ENCODE measurements around the gene RHCE.
"Not testable (repeated sequence)": the region's sequence is repeated elsewhere in the genome, so short reads cannot be mapped to it uniquely, and the experiment has no call there.

The RHCE gene

DNA sequence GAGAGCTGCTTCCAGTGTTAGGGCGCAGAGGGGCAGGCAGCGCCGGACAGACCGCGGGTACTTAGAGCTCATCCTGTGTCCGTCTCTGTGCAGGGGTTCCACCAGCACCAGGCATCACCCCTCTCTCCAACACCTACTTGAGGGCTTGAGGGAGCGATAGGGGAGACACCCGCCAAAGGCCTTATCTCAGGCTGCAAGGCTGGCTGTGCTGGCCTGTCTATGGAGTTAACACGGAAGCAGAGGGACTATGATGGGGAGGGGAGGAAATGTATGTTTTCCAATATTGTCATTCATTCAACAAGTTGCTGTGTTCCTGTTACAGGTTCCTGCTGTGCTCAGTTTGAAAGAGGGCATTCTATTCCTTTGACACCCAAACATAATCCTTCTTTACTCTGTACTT lies at the start of gene RHCE:
Gene RHCE (minus strand): TSS at position 111 of the 400 bp plus-strand sequence. CDS start 39 bp downstream, at position 72.
- DNase-seq (ENCODE audit: low read depth, low spot score) = not testable (repeated sequence)

DNA sequence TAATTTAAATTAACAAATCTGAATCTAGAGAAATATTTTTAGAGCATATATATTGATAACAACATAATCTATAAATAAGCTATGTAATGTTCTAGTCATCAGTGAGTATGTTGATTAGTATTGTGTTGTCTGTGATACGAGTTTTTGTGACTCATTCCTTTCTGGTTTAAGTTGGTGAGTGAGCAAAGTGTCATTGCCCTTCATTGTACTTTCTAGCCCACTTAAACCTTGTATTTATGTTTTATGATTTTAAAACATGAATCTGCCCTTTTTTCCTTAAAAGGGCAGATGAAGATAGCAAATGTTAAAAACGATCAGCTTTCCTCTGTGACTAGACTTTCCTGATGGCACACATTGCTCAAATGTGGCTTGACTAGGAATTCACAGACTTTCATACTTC lies 48.6 kb upstream of the RHCE start:
- DNase-seq (ENCODE audit: low read depth, low spot score) = no peak

DNA sequence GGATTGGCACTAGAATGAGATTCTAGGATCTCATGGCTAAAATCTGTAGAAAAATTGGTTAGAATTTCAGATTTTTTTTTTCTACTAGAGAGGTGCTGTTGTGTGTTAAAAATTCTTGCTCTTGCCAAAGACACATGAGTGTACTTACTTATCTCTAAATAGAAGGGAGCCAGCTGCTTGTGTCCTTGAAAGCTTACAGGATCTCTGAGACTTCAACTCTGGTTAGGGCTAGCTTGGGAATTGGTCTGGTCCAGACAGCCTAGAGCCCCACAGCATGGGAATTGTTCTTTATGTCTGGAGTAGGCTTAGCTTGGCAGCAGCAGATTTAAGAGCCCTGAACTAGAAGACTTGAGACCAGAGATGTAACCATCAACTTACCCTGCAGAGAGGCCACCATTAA lies 47.4 kb upstream of the RHCE start:
- no peak for DNase-seq (ENCODE audit: low read depth, low spot score)

DNA sequence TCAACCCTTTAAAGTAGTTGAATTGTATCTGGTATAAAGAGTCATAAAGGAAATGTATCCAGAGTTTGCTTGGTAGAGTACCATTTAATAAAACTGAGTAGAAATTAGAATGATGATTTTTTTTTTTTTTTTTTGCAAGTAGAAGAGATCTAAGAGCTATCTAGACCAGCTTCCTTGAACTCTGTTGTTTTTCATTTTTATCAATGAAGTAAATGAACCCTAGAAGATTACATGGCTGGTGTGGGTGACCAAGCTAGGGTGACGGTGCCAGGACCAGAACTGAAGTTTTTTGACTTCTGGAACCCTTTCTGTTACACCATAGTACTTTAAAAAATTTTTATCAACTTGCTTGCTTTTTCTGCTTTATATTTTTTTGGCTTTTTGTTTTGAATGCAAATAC lies 47.0 kb upstream of the RHCE start:
- DNase-seq (ENCODE audit: low read depth, low spot score) = no peak

DNA sequence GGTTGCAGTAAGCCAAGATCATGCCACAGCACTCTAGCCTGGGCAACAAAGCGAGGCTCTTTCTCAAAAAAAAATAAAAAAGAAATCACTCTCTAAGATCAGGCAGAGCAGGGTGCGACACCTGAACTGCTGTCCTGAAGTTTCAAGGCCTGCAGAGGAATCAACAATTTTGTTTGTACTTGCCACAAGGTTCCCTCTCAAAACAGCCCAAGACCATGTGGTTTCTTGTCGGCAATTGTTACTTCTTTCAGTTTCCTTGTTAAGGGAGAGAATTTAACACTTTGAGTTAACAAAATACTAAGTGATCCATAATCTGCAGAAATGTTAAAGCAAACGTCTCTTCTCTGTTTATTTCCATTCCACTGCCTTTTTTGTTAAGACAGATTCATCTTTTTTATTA lies 46.6 kb upstream of the RHCE start:
- DNase-seq (ENCODE audit: low read depth, low spot score) = no peak

DNA sequence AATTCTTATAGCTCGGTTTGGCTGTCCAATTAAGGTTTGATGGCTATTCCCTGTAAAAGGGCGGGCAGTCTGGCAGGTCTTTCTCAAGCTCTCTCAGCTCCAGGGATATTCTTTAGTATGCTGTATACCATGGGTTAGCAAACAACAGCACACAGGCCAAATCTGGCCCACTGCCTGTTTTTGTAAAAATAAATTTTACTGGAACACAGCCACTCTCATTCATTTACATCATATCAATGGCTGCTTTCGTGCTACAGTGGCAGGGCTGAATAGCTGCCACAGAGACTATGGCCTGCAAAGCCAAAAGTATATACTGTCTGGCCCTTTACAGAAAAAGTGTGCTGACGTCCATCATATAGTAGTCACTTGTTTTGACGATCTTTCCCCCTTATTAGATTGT lies 42.1 kb upstream of the RHCE start:
- DNase-seq (ENCODE audit: low read depth, low spot score) = no peak

DNA sequence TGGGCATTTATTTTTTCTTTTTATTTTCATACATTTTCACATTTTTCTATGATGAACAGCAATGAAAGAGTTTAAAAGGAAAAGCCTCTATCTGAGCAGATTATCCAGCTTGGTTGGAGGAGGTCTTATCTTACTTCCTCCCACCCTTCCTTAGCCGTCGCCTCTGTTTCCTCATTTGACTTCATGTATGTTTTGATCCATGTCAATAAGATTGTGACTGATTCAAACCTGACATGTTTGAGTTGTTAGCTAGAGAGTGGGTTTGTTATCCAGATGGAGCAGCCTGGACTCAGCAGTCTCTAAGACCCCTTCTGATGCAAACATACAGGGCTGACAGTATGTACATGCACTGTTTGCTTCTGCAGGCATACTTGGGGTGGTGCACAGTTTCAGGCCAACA lies 41.2 kb upstream of the RHCE start:
- DNase-seq (ENCODE audit: low read depth, low spot score) = no peak

DNA sequence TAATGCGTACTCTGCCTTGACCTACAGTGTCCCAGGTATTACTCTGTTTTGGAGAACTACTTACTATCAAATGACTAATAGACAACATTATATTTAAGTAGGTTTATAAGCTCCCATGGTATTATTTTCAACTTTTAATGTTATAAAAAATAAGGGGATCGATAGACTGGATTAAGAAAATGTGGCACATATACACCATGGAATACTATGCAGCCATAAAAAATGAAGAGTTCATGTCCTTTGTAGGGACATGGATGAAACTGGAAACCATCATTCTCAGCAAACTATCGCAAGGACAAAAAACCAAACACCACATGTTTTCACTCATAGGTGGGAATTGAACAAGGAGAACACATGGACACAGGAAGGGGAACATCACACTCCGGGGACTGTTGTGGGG lies 40.2 kb upstream of the RHCE start:
- DNase-seq (ENCODE audit: low read depth, low spot score) = not testable (repeated sequence)

DNA sequence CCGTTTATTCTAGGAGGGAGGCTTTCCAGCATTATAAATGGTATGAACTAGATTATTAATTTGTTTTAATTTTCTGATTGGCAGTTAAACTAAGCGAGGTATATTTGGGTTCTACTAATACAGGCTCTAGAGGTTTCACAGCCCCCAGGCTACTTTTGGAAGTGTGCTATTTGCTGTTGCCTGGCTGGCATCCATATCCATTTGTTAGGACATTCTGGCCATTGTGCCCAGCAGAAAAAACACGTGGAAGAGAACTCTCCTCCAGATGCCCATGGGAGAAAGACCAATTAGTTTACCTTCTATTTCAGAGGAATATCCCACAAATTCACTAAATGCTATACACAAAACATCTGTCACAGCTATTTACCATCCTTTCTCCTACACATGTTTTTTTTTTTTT lies 39.4 kb upstream of the RHCE start:
- no peak for DNase-seq (ENCODE audit: low read depth, low spot score)

DNA sequence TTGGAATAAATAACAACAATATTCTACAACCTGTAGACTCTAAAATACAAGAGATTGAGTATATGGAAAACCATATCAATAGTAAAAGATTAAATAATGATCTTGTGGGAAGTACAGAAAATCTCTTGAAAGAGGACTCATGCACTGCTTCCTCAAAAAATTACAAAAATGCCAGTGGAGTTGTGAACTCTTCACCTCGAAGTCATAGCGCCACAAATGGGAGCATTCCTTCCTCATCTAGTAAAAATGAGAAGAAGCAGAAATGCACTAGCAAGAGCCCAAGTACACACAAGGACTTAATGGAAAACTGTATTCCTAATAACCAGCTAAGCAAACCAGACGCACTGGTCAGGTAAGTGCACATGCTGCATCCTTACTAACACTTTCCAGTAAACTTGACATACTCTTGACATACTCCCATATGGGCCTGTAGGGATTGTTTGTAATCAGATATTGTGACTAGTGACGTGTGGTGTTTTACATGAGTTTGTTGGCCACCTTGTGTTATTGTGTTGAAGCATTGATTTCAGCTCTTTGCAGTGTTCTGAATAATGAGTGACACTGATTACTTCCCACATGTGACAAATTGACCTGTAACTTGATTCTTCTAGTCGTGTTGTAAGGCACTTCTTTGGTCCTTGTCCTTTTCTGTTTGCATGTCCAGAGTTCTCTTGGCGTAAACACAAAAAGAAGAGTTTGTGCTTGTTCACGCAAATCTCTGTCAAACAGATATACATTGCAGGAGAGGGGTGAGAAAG lies 38.1 kb upstream of the RHCE start:
- DNase-seq (ENCODE audit: low read depth, low spot score) = no peak

DNA sequence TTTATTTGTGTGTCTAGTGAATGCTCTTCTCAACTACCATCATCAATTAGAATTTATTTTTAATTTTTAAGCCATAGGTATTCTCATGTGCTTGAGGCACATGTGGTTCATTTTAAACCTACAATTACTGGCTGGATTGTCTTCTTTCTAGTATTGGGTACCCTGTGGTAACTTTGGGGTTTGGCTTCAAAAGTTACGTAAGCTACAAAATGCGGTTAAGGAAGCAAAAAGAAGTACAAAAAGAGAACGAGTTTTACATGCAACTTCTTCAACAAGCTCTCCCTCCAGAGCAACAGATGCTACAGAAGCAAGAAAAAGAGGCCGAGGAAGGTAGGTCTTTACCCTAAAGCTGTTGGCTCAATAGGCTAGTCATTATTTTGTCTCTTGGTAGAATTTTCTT lies 35.9 kb upstream of the RHCE start:
- DNase-seq (ENCODE audit: low read depth, low spot score) = no peak

DNA sequence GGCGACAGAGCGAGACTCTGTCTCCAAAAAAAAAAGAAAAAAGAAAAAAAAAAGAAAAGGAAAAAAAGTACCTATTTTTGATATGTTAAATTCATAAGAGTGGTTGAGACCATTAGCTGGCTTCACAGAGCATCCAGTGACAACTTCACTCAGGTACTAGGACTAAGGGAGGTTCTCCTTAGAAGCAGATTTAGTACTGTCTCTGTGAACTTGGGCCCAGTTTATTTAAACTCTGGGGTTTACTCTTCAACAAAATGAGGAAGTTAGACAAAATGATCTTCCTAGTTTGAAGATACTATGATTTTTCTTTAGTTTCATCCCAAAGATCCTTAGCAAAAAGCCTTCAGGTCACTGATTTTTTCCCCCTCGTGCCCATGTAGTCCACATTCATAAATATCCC lies 31.3 kb upstream of the RHCE start:
- no peak for DNase-seq (ENCODE audit: low read depth, low spot score)

DNA sequence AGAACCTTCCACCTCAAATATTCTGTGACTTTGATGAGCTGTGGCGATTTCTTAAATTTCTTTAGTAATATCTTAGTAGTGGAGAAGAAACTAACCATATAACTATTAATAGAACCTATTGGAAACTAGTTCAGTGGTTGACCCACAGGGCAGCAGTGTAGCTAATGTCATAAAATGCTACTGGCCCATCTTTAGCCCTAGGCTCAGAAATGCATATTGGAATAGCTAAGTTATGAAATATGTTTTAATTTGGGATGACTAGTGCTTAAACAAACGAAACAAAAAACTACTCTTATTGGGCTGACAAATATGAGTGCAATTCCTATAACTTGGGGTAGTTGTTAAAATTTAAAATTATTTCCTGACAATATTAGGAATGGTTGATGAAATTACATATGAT lies 30.3 kb upstream of the RHCE start:
- no peak for DNase-seq (ENCODE audit: low read depth, low spot score)

DNA sequence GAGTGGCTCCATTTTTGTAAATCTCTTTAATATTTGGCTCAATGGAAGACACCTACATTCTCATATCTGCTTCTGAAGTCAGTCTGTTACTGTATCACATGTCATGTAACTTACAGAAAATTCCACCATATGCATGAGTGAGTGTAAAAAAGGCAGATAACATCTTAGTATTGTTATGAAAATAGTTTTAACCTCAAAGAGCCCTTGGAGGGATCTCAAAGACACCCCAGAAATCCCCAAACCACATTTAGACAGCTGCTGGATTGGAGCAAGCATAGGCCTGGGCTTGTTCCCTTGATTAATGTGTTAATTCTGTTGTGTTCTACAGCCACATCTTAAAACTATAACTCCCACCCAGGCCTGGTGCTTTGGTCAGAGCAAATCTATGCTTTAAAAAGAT lies 26.9 kb upstream of the RHCE start:
- DNase-seq (ENCODE audit: low read depth, low spot score) = no peak

DNA sequence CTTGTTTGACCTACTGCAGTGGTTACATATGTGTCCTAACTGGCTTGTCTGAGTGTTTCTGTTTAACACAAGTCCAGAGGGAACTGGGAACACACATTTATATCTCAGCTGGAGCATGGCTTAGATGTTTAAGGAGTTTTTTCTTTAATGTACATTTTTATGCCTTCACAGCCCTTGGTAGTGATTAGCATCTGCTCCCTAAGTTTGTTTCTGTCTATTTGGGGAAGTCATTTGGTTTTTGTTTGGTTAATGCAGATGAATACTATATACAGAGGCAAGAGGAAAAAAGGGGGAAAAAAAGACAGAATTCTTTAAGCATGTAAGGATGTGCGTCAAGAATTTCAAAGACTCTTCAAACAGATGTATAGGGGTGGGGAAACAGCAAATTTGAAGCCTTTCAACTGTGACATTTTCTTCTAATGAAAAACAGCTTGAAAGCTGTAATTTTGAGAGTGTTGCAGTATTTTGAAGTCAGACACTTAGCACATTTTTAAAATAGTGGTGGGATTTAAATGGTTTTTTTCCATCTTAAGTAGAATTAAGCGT lies 25.4 kb upstream of the RHCE start:
- no peak for DNase-seq (ENCODE audit: low read depth, low spot score)

DNA sequence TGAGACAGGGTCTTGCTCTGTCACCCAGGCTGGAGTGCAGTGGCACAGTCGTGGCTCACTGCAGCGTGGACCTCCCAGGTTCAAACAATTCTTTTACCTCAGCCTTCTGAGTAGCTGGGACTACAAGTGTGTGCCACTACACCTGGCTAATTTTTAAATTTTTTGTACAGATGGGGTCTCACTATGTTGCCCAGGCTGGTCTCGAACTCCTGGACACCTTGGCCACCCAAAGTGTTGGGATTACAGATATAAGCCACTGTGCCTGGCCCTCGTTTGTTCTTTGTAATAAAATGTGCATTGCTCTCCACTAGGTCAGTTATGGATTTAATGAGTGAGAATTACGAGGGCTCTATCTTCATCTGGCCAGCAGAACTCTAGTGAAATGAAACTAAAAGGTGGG lies 24.0 kb upstream of the RHCE start:
- DNase-seq (ENCODE audit: low read depth, low spot score) = not testable (repeated sequence)

DNA sequence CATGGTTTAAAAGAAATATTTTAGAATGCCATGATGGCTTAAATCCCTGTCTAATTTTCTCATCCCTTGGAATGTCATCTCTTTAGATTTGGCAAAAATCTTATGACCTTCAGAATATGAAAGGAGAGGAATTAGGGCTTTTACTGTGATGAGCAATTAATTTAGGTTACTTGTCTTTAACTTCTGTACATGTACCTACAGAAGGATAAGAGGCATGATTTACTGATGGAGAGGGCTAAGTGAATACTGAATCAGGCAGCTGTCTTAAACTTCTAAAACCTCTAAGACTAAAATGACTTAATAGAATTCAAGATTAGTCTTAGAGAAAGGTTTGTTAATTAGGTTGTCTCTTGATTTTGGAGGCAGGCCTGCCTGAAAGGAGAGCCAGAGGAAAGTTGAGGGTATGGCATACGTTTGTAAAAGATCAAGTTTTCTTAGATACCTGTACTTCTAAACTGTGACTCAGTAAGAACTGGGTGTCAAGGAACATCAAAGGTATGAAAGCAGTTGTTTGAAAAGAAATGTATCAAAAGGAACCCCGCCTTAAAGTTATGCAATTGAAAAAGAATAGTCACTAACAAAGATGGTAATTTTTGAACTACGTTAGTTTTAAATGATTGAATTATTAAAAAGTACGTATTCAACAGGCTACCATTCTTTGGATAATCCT lies 22.5 kb upstream of the RHCE start:
- DNase-seq (ENCODE audit: low read depth, low spot score) = no peak

DNA sequence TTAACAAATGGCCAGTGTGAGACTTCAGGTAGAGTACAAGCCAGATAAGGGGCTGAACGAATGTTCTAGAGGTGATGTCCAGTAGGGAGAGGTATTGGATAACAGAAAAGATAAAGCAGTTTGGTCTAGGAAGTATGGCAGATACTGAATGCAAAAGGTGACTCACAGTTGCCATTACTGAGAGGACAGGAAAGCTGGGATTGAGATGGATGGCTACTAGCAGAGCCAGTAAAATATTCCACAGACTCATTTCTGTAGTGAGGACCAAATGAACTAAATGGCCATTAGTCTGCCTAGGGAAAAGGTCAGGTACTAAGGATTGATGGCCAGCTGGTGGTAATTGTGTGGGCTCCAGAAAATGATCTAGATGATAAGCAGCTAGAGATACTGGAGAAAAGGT lies 21.6 kb upstream of the RHCE start:
- DNase-seq (ENCODE audit: low read depth, low spot score) = no peak

DNA sequence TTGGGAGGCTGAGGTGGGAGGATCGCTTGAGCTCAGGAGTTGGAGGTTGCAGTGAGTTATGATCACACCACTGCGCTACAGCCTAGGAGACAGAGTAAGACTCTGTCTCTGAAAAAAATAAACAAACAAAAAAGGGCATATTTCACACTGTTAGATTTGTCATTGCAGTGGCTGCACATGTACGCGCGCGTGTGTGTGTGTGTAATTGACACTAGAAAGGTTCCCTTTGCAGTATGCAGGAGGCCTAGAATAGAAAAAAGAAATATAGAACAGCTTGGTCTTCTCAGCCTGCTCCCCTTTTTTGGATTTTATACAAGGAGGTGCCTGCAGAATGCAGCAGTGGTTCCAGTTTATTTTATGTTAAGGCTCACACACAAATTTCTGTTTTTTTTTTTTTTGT lies 18.7 kb upstream of the RHCE start:
- DNase-seq (ENCODE audit: low read depth, low spot score) = no peak

DNA sequence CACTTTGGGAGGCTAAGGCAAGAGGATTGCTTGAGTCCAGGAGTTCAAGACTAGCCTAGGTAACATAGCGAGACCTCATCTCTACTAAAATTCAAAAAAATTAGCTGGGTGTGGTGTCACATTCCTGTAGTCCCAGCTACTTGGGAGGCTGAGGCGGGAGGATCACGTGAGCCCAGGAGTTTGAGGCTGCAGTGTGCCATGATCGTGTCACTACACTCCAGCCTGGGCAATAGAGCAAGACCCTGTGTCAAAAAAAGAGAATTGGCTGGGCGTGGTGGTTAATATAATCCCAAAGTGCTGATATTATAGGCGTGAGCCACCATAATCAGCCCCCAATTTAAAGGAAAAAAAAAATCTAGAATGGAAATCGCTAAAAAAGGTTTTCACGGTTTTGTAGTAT lies 17.0 kb upstream of the RHCE start:
- no peak for DNase-seq (ENCODE audit: low read depth, low spot score)

DNA sequence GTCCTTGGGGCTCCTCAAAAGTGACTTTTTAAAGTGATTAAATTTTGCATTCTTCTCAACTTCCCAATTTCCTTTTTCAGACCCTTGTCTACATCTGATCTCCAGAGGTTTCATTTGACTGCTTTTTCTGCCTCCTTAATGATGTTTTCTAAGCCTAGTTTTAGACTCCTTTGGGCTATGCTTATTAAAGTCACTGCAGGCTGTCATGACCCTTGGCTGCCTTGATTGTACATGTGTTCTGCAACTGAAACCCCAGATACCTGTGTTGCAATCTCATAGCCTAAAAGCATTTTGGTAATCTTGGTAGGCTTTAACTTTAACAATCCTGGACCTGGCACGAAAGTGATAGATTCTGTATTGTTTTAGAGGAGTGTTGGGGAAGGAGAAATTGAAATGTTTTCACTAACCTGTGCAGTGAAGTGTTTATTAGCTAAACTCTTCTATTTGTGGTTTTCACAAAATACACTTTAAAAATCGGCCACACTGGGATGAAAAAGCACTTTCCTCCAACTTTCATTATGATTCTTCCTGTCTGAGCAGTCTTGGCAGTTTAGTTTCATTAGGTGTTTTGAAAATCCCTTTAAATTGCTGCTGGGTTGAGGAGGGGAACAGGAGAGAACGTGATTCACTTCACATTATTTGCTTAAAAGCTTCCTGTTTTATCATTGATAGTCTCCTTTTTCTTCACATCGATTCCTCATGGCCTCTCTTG lies 14.9 kb upstream of the RHCE start:
- no peak for DNase-seq (ENCODE audit: low read depth, low spot score)

DNA sequence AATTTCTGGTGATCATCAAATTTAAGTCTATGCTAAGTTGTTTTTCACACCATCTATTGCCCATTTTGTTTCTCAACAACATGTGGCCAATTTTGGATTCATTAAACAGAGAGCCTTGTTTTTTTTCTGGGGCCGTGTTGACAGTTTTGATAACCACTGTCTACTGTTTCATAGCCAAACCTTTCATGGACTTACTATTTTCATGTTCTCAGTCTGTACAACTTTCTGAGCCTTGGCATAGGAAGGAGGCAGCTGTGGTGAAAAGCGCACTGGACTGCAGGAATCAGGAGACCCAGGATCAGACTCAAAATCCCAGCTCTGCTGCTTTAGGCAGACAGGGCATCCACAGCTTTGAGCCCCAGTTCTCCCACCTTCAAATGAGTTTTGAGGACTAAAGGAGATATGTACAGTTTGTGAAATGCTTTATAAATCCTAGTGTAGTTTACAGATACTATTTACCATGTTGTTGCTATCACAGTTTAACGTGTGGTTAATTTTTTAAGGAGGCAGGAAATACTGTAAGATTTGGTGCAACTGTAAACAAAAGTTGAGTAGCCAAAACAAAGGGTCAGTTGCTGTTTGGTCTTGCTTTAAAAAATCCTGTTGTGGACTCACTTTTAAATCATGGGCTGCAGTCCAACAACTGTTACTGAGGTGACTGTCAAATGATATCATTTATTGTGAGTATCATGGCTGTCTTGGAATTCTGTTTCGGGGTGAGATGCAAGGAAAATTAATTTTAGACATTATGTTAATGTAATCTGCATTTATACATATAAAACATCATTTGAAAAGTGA lies 13.0 kb upstream of the RHCE start:
- no peak for DNase-seq (ENCODE audit: low read depth, low spot score)

Data from ELF-1 (cell line).